Upper lobe of left lung (tissue), 4 donors: ENCODE results near the gene PFN1.

Source experiments
- POLR2A ChIP-seq, 4 donors: fragments of 450-650 bp; IDR thresholded peaks; one replicate each; pipeline ENCODE4 v1.5.1; 2016 to 2017; ENCODE audit warnings: antibody characterized with exemption in 4 of 4, mild to moderate bottlenecking in 2 of 4
- TF ChIP-seq, protein P1 (sequence below), 6 experiments: fragments of 450-650 bp in 4 of 6; fragments of 200-600 bp in 2 of 6; sonication (generic) in 2 of 6; IDR thresholded peaks; one replicate each; pipeline ENCODE4 v1.5.1; 2016 to 2019; ENCODE audit warnings: antibody characterized with exemption in 6 of 6

DNA sequence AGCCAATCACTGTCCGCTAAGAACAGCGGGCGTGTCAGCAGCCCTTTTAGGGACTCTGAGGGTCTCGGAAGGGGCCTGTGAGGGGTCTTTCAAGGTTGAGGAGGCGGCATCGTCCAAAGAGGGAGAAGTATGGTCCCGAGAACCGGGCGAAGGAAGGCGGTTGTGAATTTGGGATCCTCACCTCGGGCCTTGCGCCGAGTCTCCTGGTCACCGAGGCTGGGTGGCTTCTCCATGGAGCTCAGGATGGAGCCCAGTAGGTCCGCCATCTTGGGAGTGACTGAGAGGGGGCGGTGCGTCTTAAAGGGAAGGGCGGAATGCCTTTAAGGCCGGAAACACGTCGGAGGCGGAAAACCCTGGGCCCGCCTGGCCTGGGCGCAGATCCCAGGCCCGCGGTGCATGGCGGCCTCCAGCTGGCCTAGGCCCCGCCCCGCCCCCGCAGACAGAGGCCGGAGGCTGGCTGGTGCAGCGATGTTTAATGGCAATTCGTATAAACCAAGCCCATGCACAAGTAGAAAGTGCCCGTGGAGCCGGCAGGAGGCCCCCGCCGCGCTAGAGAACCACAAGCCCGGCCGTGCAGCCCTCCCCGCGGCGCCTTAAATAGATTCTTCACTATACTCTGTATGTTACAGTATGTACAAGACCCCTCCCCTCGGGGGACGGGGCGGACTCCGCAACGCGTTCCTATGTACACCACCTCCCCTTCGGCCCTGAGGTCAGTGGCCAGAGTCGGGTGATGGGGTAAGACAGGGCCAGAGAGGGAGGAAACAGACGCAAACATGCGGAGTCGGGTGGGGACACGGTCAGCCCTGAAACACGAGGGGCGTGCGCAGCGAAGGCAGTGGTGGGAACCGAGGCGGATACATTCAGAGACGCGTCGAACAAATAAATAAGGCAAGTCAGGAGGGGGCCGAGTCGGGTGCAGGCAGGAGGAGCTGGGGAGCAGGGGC, 19.5 kb upstream of the PFN1 start, which contains the start of gene SPAG7:
- TF ChIP-seq, protein P1, sequence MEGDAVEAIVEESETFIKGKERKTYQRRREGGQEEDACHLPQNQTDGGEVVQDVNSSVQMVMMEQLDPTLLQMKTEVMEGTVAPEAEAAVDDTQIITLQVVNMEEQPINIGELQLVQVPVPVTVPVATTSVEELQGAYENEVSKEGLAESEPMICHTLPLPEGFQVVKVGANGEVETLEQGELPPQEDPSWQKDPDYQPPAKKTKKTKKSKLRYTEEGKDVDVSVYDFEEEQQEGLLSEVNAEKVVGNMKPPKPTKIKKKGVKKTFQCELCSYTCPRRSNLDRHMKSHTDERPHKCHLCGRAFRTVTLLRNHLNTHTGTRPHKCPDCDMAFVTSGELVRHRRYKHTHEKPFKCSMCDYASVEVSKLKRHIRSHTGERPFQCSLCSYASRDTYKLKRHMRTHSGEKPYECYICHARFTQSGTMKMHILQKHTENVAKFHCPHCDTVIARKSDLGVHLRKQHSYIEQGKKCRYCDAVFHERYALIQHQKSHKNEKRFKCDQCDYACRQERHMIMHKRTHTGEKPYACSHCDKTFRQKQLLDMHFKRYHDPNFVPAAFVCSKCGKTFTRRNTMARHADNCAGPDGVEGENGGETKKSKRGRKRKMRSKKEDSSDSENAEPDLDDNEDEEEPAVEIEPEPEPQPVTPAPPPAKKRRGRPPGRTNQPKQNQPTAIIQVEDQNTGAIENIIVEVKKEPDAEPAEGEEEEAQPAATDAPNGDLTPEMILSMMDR (IDR thresholded peaks at IDR 0.05) = peak in 3 of 6 experiments; percentile 10 to 15 (median 12)
- TF ChIP-seq POLR2A (IDR thresholded peaks at IDR 0.05) = peak in 2 of 4 donors; percentile 56 to 88
